Measurements from ENCODE around the gene BUB1B.

DNA sequence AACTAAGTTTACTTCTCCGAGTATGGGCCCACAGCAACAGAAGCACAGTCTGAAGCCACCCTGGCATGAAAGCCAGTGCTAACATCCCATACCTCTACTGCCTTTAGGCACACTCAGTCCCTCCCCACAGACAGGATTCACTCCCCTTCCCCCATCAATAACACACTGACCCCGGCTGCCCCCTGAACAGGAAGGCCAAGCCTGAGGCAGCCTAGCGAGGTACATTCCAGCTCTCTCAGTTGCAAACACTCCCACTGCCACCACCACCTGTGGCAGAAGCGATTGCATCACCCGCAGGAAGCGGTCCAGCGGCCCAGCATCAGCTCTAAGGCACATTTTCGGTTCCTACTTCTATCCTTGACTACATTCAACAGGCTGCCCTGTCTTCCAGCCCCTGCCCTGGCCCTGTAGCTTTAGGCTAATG is 45.2 kb upstream of the BUB1B start:
- no peak for TF ChIP-seq CTCF (IDR thresholded peaks at IDR 0.05; ENCODE audit: insufficient read depth, low read length)
- peak; percentile 83 for TF ChIP-seq POLR2AphosphoS5 (IDR thresholded peaks at IDR 0.05; ENCODE audit: low read depth)
- TF ChIP-seq REST (IDR thresholded peaks at IDR 0.05; ENCODE audit: insufficient replicate concordance, low read depth) = no peak
- TF ChIP-seq GABPA (IDR thresholded peaks at IDR 0.05; ENCODE audit: low read depth) = peak; percentile 58
- TF ChIP-seq SPI1 (IDR thresholded peaks at IDR 0.05; ENCODE audit: borderline replicate concordance, low read depth) = peak; percentile 22; the same call in 1 of the 2 replicates
